Neural progenitor cell (in vitro differentiated cells): ENCODE measurements around the gene IFI44L. TPM values are rescaled to one million over a fixed set of nuclear protein-coding genes. Genes with fewer than 3 reads are reported as not detected.

Source experiments
- DNase-seq: peaks from one replicate; pipeline ENCODE4 v3.0.0-alpha.2; 2016; ENCODE audit warnings: low spot score
- H2AFZ ChIP-seq: fragments of 200-600 bp; sonication (generic); replicated peaks from 2 replicates; pipeline ENCODE4 v1.6.1; 2016; ENCODE audit warnings: antibody characterized with exemption
- H3F3A ChIP-seq: fragments of 200-600 bp; sonication (generic); 2 replicates; pipeline ENCODE4 v1.6.1; 2016; ENCODE audit warnings: antibody characterized with exemption, low read depth
- H3K27ac ChIP-seq: fragments of 200-600 bp; sonication (generic); 2 replicates; pipeline ENCODE4 v1.5.1; 2016; ENCODE audit warnings: mild to moderate bottlenecking
- H3K27me3 ChIP-seq: fragments of 200-600 bp; sonication (generic); 2 replicates; pipeline ENCODE4 v1.6.1; 2016; ENCODE audit warnings: mild to moderate bottlenecking, moderate library complexity
- H3K36me3 ChIP-seq: fragments of 200-600 bp; sonication (generic); 2 replicates; pipeline ENCODE4 v1.5.1; 2016
- H3K4me1 ChIP-seq: fragments of 200-600 bp; sonication (generic); 2 replicates; pipeline ENCODE4 v1.6.1; 2016; ENCODE audit warnings: mixed run types
- H3K4me2 ChIP-seq: fragments of 200-600 bp; sonication (generic); 2 replicates; pipeline ENCODE4 v1.6.1; 2016
- H3K4me3 ChIP-seq: fragments of 200-600 bp; sonication (generic); 2 replicates; pipeline ENCODE4 v1.5.1; 2016
- H3K79me2 ChIP-seq: fragments of 200-600 bp; sonication (generic); 2 replicates; pipeline ENCODE4 v1.6.1; 2016; ENCODE audit warnings: low read depth
- H3K9ac ChIP-seq: fragments of 200-600 bp; sonication (generic); 2 replicates; pipeline ENCODE4 v1.6.1; 2016
- H3K9me3 ChIP-seq: fragments of 200-600 bp; sonication (generic); 2 replicates; pipeline ENCODE4 v1.5.1; 2016; ENCODE audit warnings: low read depth
- H4K20me1 ChIP-seq: fragments of 200-600 bp; sonication (generic); 2 replicates; pipeline ENCODE4 v1.6.1; 2016; ENCODE audit warnings: low read depth
- H3K27ac Mint-ChIP-seq: 3 replicates; pipeline ENCODE4 v1.8.0; 2021; ENCODE audit warnings: mixed read lengths
- H3K27me3 Mint-ChIP-seq: 2 replicates; pipeline ENCODE4 v1.8.0; 2022; ENCODE audit warnings: low read depth, mild to moderate bottlenecking, inconsistent platforms, moderate library complexity, mixed read lengths; ENCODE audit not compliant: insufficient read depth
- H3K36me3 Mint-ChIP-seq: 3 replicates; pipeline ENCODE4 v1.8.0; 2021; ENCODE audit warnings: mixed read lengths
- H3K4me1 Mint-ChIP-seq: 3 replicates; pipeline ENCODE4 v1.8.0; 2021; ENCODE audit warnings: mixed read lengths
- H3K4me3 Mint-ChIP-seq: 3 replicates; pipeline ENCODE4 v1.8.0; 2021; ENCODE audit warnings: mild to moderate bottlenecking, moderate library complexity, mixed read lengths
- H3K9me3 Mint-ChIP-seq: 3 replicates; pipeline ENCODE4 v1.8.0; 2020; ENCODE audit warnings: mixed read lengths
- CTCF ChIP-seq: fragments of 200-600 bp; sonication (generic); IDR thresholded peaks from 2 replicates; pipeline ENCODE4 v1.5.1; 2017; ENCODE audit warnings: antibody characterized with exemption, mild to moderate bottlenecking
- EZH2 ChIP-seq: fragments of 200-600 bp; sonication (generic); IDR thresholded peaks from 2 replicates; pipeline ENCODE4 v1.6.1; 2017; ENCODE audit warnings: antibody characterized with exemption, mild to moderate bottlenecking, moderate library complexity
- EZH2phosphoT487 ChIP-seq: fragments of 200-600 bp; sonication (generic); IDR thresholded peaks from 2 replicates; pipeline ENCODE4 v1.6.1; 2017; ENCODE audit warnings: antibody characterized with exemption
- total RNA-seq: library from RNA; depleted of rRNA; stranded (reverse); fragments of >200 nt; gene quantifications from 2 replicates; pipeline ENCODE4 v1.2.3, GENCODE V29; 2015; ENCODE audit warnings: low replicate concordance

Gene IFI44L
- not detected in 2 replicates for total RNA-seq

DNA sequence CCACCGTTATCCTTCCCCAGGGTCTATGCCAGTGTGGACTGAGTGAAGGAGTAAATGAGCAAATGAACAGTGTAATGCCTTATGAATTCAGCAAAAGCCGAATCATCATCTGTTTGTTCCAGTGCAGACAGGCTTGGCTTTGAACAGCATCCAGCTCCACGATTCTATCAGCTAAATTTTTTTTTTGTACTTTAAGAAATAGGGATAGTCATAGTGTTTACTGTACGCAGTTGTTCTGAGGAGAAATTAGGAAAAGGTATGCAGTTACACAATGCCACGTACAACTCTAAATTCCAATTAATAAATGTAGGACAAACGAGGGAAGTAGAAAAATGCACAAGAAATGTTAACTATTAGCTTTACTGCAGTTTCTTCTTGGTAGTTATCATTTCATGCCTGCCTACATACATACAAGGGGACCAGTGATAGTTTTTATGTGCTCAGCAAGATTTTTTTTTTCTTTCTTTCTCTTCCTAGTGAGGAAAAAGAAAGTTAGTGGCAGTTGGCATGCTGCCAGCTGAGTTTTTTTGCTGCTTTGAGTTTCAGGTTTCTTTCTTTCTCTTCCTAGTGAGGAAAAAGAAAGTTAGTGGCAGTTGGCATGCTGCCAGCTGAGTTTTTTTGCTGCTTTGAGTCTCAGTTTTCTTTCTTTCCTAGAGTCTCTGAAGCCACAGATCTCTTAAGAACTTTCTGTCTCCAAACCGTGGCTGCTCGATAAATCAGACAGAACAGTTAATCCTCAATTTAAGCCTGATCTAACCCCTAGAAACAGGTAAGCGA is at the start of gene IFI44L:
Gene IFI44L (plus strand): TSS at position 646 of the 777 bp plus-strand sequence. CDS start 7,468 bp downstream, outside the sequence.
- Histone ChIP-seq H3K36me3 (no peaks in the 10 kb centered on the region), H3K79me2 (no peaks in the 10 kb centered on the region), H3K4me1 (no peaks in the 10 kb centered on the region), H2AFZ (no peak within 1 kb of the TSS), H3F3A (no peaks in the 10 kb centered on the region), H3K9ac (no peak within 1 kb of the TSS), H3K4me2 (no peak within 1 kb of the TSS), H3K27ac (no peak within 1 kb of the TSS), H3K4me3 (no peak within 1 kb of the TSS), H3K27me3 (no peaks in the 10 kb centered on the region), H3K9me3 (no peaks in the 10 kb centered on the region), H4K20me1 (no peaks in the 10 kb centered on the region)
- Mint-ChIP-seq H3K4me3 (no peak within 1 kb of the TSS), H3K27ac (no peak within 1 kb of the TSS), H3K27me3 (peaks cover 3% of the 10 kb centered on the region), H3K36me3 (no peaks in the 10 kb centered on the region), H3K9me3 (no peaks in the 10 kb centered on the region), H3K4me1 (peaks cover 20% of the 10 kb centered on the region)
- no peak for TF ChIP-seq EZH2
- no peak for TF ChIP-seq EZH2phosphoT487
- no peak for TF ChIP-seq CTCF
- no peak for DNase-seq

DNA sequence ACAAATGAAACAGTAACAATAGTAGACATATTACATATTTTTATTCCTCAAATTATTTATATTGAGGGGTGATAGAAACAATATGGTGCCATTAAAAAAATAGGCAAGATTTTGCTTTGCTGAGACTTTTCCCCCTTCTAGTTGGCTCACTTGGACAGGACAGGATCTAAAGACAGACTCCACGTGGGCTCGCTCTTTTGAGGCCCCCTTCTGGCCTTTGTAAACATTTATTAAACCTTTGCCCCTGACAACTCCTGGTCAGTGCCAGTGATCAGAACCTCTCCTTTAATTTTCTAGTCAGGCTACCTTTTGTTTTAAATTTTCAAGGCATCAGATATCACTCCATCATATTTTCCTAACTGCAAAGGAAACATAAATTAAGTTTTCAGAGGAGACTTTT is 49.7 kb upstream of the IFI44L start:
- no peaks in the 10 kb centered on the region for H3K4me1 ChIP-seq
- H3K27ac Mint-ChIP-seq, result no peak overlapping the region
- H3K4me3 Mint-ChIP-seq, result no peak overlapping the region
- no peaks in the 10 kb centered on the region for H3K9me3 Mint-ChIP-seq
- H3K9ac ChIP-seq, result no peak overlapping the region
- no peaks in the 10 kb centered on the region for H3K27me3 ChIP-seq
- DNase-seq, result no peak
- H3K27me3 Mint-ChIP-seq, result no peaks in the 10 kb centered on the region
- H2AFZ ChIP-seq, result no peak overlapping the region
- H3K9me3 ChIP-seq, result no peaks in the 10 kb centered on the region
- no peak overlapping the region for H3K4me3 ChIP-seq
- no peaks in the 10 kb centered on the region for H4K20me1 ChIP-seq
- H3K27ac ChIP-seq, result no peak overlapping the region
- no peaks in the 10 kb centered on the region for H3K79me2 ChIP-seq
- H3K4me2 ChIP-seq, result no peak overlapping the region
- H3F3A ChIP-seq, result no peaks in the 10 kb centered on the region
- no peaks in the 10 kb centered on the region for H3K36me3 ChIP-seq
- H3K4me1 Mint-ChIP-seq, result no peaks in the 10 kb centered on the region
- TF ChIP-seq EZH2phosphoT487 (no peak), CTCF (peak; percentile 27), EZH2 (no peak)
- no peaks in the 10 kb centered on the region for H3K36me3 Mint-ChIP-seq

- Histone ChIP-seq H3K36me3 (no peaks in the 10 kb centered on the region), H3K27me3 (no peaks in the 10 kb centered on the region), H3K79me2 (no peaks in the 10 kb centered on the region), H3K4me1 (no peaks in the 10 kb centered on the region), H3K9ac (no peak overlapping the region), H4K20me1 (no peaks in the 10 kb centered on the region), H2AFZ (no peak overlapping the region), H3K4me2 (no peak overlapping the region), H3K4me3 (no peak overlapping the region), H3K9me3 (no peaks in the 10 kb centered on the region), H3K27ac (no peak overlapping the region), H3F3A (no peaks in the 10 kb centered on the region)
- H3K27ac Mint-ChIP-seq, result no peak overlapping the region
- H3K4me3 Mint-ChIP-seq, result no peak overlapping the region
- no peak for TF ChIP-seq EZH2phosphoT487
- TF ChIP-seq EZH2, result no peak
- no peak for TF ChIP-seq CTCF
- no peaks in the 10 kb centered on the region for H3K27me3 Mint-ChIP-seq
- H3K36me3 Mint-ChIP-seq, result no peaks in the 10 kb centered on the region
- H3K9me3 Mint-ChIP-seq, result no peaks in the 10 kb centered on the region
- no peak for DNase-seq
- H3K4me1 Mint-ChIP-seq, result no peaks in the 10 kb centered on the region
These were observed 42.8 kb upstream of the IFI44L start for GRCh38 chr1:78577257-78578100.
